Heart right ventricle (tissue), 16 donors: ENCODE measurements around the gene KLHL24. TPM values are rescaled to one million over a fixed set of nuclear protein-coding genes. Genes with fewer than 3 reads are reported as not detected.
A peak's percentile ranks its signal among the peaks of the same experiment; 100 is the strongest.
"Not testable (repeated sequence)": the region's sequence is repeated elsewhere in the genome, so short reads cannot be mapped to it uniquely, and the experiment has no call there.

Experiments
- ATAC-seq, 8 donors: fragments of 200-7000 bp; cut with Tn5 transposase; one replicate each; pipeline ENCODE4 v1.9.1; 2020; ENCODE audit warnings: mild to moderate bottlenecking in 8 of 8, moderate library complexity in 8 of 8, moderate number of reproducible peaks in 1 of 8
- DNase-seq, 2 donors: peaks; one replicate each; pipeline ENCODE4 v3.0.0-alpha.2; 2020
- H3K27ac ChIP-seq, 10 donors: fragments of 200-600 bp; sonication (generic) in 2 of 10; one replicate each; pipeline versions ENCODE4 v1.5.0 to v1.8.0; 2020 to 2022; ENCODE audit warnings: mild to moderate bottlenecking in 3 of 10
- H3K27me3 ChIP-seq, 7 donors: fragments of 200-600 bp; one replicate each; pipeline ENCODE4 v1.8.0; 2021 to 2022; ENCODE audit warnings: mild to moderate bottlenecking in 2 of 7
- H3K36me3 ChIP-seq, 9 donors: fragments of 200-600 bp; sonication (generic) in 1 of 9; one replicate each; pipeline versions ENCODE4 v1.5.0 to v1.8.0; 2020 to 2022; ENCODE audit warnings: mild to moderate bottlenecking in 2 of 9
- H3K4me1 ChIP-seq, 9 donors: fragments of 200-600 bp; sonication (generic) in 1 of 9; one replicate each; pipeline versions ENCODE4 v1.5.0 to v1.8.0; 2020 to 2022; ENCODE audit warnings: mild to moderate bottlenecking in 4 of 9
- H3K4me3 ChIP-seq, 10 donors: fragments of 200-600 bp; sonication (generic) in 2 of 10; one replicate each; pipeline versions ENCODE4 v1.5.0 to v1.8.0; 2020 to 2022; ENCODE audit warnings: mild to moderate bottlenecking in 7 of 10, moderate library complexity in 2 of 10
- H3K9me3 ChIP-seq, 11 donors: fragments of 200-600 bp in 10 of 11; sonication (generic) in 2 of 11; one replicate each; pipeline versions ENCODE4 v1.5.0 to v1.8.0; 2013 to 2022; ENCODE audit warnings: mild to moderate bottlenecking in 2 of 11, control low read depth in 1 of 11, moderate library complexity in 1 of 11
- WGBS, 2 donors: extraction: QIAGEN DNeasy Blood & Tissue Kit; methylation state at CpG; one replicate each; pipeline ENCODE4 v1.1.7; 2013; ENCODE audit warnings: inconsistent platforms in 1 of 2; 5-methylcytosine and 5-hydroxymethylcytosine counted together
- intact Hi-C, 10 donors: fragments of 100-400 bp; cut with DNase I; formaldehyde crosslinking; loops; one replicate each; pipeline versions ENCODE4 v1.11.1 to v1.14.2; 2022
- polyA plus RNA-seq, 2 donors: library from polyadenylated mRNA; stranded (reverse); fragments of 200-250 nt; gene quantifications; one replicate each; pipeline ENCODE4 v1.2.3, GENCODE V29; 2013
- total RNA-seq, 10 donors: library from RNA; stranded (reverse); fragmentation: NEBNext Ultra II Directional in 3 of 10; extraction: Animal tissue kit (Norgen Biotek cat#: 25700) in 3 of 10; gene quantifications; one replicate each; pipeline versions ENCODE4 v1.2.1 to v1.2.4, GENCODE V29; 2021 to 2023
- TF ChIP-seq, protein P1 (sequence below), 9 donors: fragments of 200-600 bp; sonication (generic) in 2 of 9; IDR thresholded peaks; one replicate each; pipeline versions ENCODE4 v1.5.0 to v1.8.0; 2021 to 2022; ENCODE audit warnings: antibody characterized with exemption in 9 of 9, mild to moderate bottlenecking in 5 of 9, moderate library complexity in 1 of 9
- donor health status: Arrhythmogenic right ventricular cardiomyopathy.
- donor health status: ischemic (EF 13 %, LVEDD 7.1; RV severe dilation, severe dysfunction).
- donor health status: healthy with polysubstance abuse.
- donor health status: DM: no; HTN: yes; CAD: no.
- donor health status: DM: no; HTN: no; CAD: no.
- donor health status: ischemic (EF 25% LVEDD 6.9; RV normal size, moderate dysfunction).
- donor health status: ischemic (EF 25% LVEDD 5.7; RV mildly dilated, moderate dysfunction).
- donor health status: healthy.
- donor health status: DM: yes; HTN: yes; CAD: no.
- donor health status: Ischemic cardiomyopathy.
- donor health status: ischemic (EF 35%, LVEDD 5.7; RV mildly dilated, moderate dysfunction).
- donor health status: nonischemic (EF 11% LVEDD 7.7; RV severe dilation, severe dysfunction).
- donor health status: DM: yes; HTN: yes; CAD: no.
- donor health status: PGD.
- donor health status: ischemic (EF 29% LVEDD 5.4; RV normal size, mild dysfunction).
- donor health status: nonischemic (EF 23%, LVEDD 6.1; RV moderate dilation, normal function).

The KLHL24 gene
- total and polyA plus RNA-seq, 12 donors, result 7.6 to 305 (median 233) TPM

DNA sequence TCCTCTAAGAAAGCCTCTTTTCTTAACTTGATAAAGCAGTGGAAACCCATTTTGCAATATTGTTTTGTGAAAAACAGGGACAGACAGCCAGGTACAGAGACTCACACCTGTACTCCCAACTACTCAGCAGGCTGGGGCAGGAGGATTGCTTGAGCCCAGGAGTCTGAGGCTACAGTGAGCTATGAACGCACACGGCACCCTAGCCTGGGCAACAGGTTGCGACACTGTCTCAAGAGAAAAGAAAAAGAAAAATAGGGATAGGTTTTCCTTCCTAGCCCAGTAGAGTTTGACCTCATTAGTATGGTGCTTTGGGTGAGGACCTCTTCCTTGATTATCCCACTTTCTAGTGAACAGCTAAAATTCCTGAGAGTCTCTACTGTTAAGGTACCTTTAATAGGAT lies 44.6 kb downstream of the KLHL24 start:
- DNase-seq, result no peak
- peaks cover 0 to 5% (median 0%) of the 10 kb centered on the region in 9 donors for H3K4me1 ChIP-seq
- H3K9me3 ChIP-seq, result no peaks in the 10 kb centered on the region
- no peaks in the 10 kb centered on the region for H3K27me3 ChIP-seq
- no peak for ATAC-seq
- peaks cover 0 to 87% (median 18%) of the 10 kb centered on the region in 9 donors for H3K36me3 ChIP-seq
- no peak overlapping the region for H3K27ac ChIP-seq
- TF ChIP-seq, protein P1, sequence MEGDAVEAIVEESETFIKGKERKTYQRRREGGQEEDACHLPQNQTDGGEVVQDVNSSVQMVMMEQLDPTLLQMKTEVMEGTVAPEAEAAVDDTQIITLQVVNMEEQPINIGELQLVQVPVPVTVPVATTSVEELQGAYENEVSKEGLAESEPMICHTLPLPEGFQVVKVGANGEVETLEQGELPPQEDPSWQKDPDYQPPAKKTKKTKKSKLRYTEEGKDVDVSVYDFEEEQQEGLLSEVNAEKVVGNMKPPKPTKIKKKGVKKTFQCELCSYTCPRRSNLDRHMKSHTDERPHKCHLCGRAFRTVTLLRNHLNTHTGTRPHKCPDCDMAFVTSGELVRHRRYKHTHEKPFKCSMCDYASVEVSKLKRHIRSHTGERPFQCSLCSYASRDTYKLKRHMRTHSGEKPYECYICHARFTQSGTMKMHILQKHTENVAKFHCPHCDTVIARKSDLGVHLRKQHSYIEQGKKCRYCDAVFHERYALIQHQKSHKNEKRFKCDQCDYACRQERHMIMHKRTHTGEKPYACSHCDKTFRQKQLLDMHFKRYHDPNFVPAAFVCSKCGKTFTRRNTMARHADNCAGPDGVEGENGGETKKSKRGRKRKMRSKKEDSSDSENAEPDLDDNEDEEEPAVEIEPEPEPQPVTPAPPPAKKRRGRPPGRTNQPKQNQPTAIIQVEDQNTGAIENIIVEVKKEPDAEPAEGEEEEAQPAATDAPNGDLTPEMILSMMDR (IDR thresholded peaks at IDR 0.05), result no peak
- intact Hi-C loops, result no loop called here
- WGBS, 2 donors, result 92 to 95% methylated on average over 3 of the region's 3 CpGs
- H3K4me3 ChIP-seq, result no peak overlapping the region

DNA sequence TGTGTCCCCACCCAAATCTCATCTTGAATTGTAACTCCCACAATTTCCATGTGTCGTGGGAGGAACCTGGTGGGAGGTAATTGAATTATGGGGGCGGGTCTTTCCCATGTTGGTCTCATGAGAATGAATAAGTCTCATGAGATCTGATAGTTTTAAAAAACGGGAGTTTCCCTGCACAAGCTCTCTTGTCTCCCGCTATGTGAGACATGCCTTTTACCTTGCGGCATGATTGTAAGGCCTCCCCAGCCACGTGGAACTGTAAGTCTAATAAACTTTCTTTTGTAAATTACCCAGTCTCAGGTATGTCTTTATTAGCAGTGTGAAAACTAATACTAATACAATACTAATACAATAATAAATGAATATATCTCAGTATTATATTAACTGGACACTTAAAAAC lies 52.3 kb downstream of the KLHL24 start:
- TF ChIP-seq, protein P1 (IDR thresholded peaks at IDR 0.05), result no peak
- intact Hi-C loops, result no loop called here
- no peak for DNase-seq
- no peak overlapping the region for H3K27ac ChIP-seq
- H3K4me3 ChIP-seq, result no peak overlapping the region
- 84 to 86% methylated on average over 6 of the region's 6 CpGs for WGBS, 2 donors
- H3K36me3 ChIP-seq, result peaks cover 0 to 11% (median 0%) of the 10 kb centered on the region in 9 donors
- peaks cover 0 to 10% (median 0%) of the 10 kb centered on the region in 9 donors for H3K4me1 ChIP-seq
- H3K9me3 ChIP-seq, result no peaks in the 10 kb centered on the region
- H3K27me3 ChIP-seq, result no peaks in the 10 kb centered on the region
- ATAC-seq, result no peak

DNA sequence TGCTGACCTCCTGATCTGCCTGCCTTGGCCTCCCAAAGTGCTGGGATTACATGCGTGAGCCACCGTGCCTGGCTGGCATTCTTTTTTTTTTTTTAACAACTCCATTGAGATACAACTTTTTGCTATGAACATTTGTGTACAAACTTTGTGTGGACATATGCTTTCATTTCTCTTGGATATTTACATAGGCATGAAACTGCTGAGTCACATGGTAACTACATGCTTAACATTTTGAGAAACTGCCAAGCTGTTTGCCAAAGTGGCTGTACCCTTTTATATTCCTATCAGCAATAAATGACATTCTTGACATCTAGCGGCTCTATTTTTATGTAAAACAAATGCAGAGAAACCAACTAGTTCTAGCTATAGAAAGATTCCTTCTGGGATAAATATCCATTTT lies 53.5 kb downstream of the KLHL24 start:
- DNase-seq (no peak), ATAC-seq (no peak)
- no peaks in the 10 kb centered on the region for H3K27me3 ChIP-seq
- TF ChIP-seq, protein P1 (IDR thresholded peaks at IDR 0.05), result no peak
- intact Hi-C loops, result no loop called here
- WGBS, 2 donors, result 71 to 75% methylated on average over 3 of the region's 3 CpGs
- H3K27ac ChIP-seq, result peak overlapping the region in 1 of 10 donors; percentile 10
- peaks cover 0 to 10% (median 0%) of the 10 kb centered on the region in 9 donors for H3K4me1 ChIP-seq
- H3K36me3 ChIP-seq, result peaks cover 0 to 2% (median 0%) of the 10 kb centered on the region in 9 donors
- H3K9me3 ChIP-seq, result no peaks in the 10 kb centered on the region
- no peak overlapping the region for H3K4me3 ChIP-seq

GRCh38 chr3:183689621-183690020 lies 54.2 kb downstream of the KLHL24 start:
- DNase-seq, H3K27ac ChIP-seq, H3K4me3 ChIP-seq, H3K27me3 ChIP-seq, intact Hi-C loops, ATAC-seq, H3K9me3 ChIP-seq, H3K4me1 ChIP-seq, H3K36me3 ChIP-seq: not testable (repeated sequence)
- WGBS, 2 donors, result 96% methylated on average over 5 of the region's 5 CpGs

DNA sequence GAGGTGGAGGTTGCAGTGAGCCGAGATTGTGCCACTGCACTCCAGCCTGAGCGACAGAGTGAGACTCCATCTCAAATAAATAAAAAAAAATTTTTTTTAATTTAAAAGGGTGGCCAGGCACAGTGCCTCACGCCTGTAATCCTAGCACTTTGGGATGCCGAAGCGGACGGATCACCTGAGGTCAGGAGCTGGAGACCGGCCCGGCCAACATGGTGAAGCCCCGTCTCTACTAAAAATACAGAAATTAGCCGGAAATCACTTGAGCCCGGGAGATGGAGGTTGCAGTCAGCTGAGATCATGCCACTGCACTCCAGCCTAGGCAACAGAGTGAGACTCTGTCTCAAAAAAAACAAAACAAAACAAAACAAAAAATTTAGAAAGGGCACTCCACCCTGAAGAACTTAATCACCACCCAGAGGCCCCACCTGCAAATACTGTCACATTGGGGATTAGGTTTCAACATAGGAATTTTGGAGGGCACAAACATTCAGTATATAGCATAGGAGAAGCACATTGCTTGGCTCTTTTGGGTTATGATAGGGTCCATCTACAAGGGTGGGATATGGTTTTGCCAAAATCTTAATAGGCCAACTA lies 55.1 kb downstream of the KLHL24 start:
- Histone ChIP-seq H3K27ac (no peak overlapping the region), H3K36me3 (no peaks in the 10 kb centered on the region), H3K4me1 (peaks cover 0 to 10% (median 0%) of the 10 kb centered on the region in 9 donors), H3K27me3 (no peaks in the 10 kb centered on the region), H3K9me3 (no peaks in the 10 kb centered on the region), H3K4me3 (no peak overlapping the region)
- TF ChIP-seq, protein P1 (IDR thresholded peaks at IDR 0.05), result no peak
- ATAC-seq, result no peak
- WGBS, 2 donors, result 95 to 96% methylated on average over 11 of the region's 11 CpGs
- intact Hi-C loops, result no loop called here
- no peak for DNase-seq
